DMS153 treated with DMSO at 0.1 percent for 48 hours (cell line): Measurements from ENCODE around the gene TTBK2.
"Not testable (repeated sequence)": the region's sequence is repeated elsewhere in the genome, so short reads cannot be mapped to it uniquely, and the experiment has no call there.

ENCODE experiments used
- DNase-seq: peaks from one replicate; lab custom pipeline; 2025; ENCODE audit not compliant: unreplicated experiment; lab: John Stamatoyannopoulos, UW

Gene TTBK2

DNA sequence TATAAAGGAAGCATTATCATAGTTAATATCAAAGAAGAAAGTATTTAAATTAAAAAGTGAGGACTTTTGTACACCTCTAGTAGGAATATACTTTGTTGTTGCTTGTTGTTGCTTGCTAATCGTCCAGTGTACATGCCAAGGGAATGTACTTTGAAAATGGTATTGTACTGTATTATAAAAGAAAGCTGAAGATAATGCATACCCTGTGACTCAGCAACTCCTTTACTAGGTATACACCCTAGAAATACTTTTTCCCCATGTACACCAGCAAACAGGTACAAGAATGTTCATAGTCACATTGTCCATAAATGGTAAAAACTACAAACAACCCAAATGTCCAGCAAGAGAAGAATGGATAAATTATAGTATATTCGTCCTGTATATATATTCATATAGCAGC, 12.0 kb downstream of the TTBK2 start:
- DNase-seq, result no peak

DNA sequence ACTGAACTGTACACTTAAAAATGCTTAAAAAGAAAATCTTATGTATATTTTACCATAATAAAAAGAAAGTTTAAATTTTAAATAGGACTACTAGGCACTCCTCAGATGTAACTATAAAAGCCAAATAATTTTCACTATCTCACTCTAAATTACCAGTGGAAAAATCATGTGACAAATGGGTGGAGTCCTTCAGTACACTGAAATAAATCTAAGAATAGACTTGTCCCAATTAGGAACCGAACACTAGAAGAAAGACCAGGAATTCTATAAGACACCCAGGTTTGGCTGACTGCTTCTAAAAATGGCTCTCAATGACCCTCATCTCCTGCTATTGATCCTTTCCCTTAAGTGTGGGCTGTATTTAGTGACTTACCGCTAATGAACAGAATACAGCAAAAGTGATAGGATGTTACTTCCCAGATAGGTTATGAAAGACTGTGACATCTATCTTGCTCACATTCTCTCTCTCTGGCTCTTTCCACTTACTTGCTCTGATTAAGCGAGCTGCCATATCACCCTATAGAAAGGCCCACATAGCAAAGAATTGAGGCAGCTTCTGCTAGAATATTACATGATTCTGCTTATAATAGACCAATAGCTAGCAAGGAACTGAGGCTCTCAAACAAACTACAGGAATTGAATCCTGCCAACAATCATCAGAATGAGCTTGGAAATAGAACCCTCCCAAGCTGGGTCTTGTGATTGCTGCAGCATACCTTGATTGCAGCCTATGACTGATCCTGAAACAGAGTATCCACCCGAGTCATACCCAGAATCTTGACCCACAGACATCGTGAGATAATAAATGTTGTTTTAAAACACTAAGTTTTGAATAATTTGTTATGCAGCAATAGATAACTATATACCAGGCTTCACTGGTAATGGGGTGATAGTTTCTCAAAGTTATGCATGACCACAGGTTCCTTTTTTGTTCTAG, 16.9 kb downstream of the TTBK2 start:
- no peak for DNase-seq

DNA sequence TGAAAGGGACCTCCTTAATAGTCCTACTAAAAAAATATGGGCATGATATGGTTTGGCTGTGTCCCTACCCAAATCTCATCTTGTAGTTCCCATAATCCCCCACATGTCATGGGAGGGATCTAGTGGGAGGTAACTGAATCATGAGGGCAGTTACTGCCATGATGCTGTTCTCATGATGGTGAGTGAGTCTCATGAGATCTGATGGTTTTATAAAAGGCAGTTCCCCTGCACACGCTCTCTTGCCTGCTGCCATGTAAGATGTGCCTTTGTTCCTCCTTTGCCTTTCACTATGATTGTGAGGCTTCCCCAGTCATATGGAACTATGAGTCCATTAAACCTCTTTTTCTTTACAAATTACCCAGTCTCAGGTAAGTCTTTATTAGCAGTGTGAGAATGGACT, 26.7 kb downstream of the TTBK2 start:
- not testable (repeated sequence) for DNase-seq

DNA sequence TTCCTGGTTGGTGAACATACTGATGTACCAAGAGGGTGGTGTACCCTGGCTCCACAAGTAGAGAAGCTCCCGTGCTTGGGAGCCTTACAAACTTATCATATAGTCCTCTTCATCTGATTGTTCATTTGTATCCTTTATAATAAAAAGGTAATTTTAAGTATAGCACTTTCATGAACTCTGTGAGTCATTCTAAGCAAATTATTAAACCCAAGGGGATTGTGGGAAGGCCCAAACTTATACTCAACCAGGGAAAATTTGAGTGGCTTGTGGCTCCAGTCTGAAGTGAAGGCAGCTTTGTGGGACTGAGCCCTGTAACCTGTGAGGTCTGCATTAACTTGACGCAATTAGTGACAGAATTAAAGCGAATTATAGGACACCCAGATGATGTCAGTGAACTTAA, 29.0 kb downstream of the TTBK2 start:
- no peak for DNase-seq

DNA sequence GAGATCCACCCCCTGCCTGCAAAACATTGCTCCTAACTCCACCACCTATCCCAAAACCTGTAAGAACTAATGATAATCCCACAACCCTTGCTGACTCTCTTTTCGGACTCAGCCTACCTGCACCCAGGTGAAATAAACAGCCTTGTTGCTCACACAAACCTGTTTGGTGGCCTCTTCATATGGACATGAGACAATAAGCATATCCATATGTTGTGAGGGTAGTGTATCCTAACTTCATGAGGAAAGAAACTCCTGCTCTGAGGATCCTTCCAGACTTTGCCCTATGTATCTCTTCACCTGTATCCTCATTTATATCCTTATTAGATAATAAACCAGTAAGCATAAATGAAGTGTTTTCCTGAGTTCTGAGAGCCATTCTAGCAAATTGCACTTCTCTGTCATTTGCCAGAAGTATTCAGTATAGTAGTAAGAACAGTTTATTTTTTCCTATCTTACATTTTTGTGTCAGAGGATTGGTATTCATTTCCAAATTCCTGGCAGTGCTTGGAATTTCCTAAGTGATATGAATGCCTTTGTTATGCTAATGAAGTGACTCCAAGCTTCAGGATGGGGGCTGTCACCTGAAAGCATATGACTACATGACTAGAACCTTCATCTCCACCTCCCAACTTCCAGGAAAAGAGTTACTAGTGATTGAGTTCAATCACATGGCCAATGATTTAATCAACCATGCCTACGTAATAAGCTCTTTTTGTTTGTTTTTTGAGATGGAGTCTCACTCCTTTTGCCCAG, 30.2 kb downstream of the TTBK2 start:
- no peak for DNase-seq

DNA sequence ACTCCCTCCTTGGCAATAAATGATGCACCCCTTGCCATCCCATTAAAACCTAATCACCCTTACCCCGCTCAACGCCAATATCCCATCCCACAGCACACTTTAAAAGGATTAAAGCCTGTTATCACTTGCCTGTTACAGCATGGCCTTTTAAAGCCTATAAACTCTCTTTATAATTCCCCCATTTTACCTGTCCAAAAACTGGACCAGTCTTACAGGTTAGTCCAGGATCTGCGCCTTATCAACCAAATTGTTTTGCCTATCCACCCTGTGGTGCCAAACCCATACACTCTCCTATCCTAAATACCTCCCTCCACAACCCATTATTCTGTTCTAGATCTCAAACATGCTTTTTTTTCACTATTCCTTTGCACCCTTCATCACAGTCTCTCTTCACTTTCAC, 33.2 kb downstream of the TTBK2 start:
- not testable (repeated sequence) for DNase-seq

DNA sequence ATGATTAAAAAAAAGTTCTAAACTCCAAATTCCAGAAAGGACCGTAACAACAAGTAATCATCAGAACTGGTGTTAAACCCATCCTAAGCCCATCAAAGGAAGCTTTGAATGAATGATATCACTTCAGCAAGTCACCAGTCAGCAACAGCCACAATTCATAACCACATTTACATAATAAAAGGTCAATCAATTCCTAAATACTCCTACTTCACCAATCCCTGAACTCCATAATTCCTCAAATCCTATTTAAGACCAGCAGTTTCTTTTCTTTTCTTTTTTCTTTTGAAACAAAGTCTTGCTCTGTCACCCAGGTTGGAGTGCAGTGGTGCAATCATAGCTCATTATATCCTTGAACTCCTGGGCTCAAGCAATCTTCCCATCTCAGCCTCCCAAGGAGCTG, 40.5 kb downstream of the TTBK2 start:
- no peak for DNase-seq

DNA sequence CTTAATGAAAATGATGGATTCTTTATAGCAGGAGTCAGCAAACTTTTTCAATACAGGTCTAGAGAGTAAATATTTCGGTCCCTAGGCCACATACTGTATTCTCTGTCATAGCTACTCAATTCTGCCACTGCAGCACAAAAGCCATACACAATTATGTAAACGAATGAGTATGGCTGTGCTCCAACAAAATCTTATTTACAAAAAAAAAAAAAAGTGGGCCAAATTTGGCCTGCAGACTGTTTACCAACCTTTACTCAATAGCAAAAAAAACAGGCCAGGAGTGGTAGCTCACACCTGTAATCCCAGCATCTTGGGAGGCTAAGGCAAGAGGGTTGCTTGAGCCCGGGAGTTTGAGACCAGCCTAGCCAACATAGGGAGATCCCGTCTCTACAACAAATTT, 41.1 kb downstream of the TTBK2 start:
- no peak for DNase-seq

DNA sequence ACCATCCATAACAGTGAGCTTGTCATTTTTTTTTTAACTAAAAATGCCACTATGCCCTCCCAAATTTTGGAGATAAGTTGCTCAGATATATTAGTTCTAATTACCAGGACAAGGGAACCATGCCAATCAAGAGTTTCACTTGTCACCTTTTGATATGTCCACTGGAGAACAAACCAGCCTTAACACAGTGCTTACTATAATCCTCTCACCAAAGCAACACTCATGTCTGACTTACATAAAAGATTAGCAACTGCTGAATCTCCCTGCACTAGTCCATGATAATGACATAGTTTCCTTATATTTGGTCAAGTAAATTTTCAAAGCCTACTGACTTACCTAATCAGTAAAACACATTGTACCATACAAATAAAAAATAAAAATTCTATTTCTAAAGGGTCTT, 44.4 kb downstream of the TTBK2 start:
- DNase-seq, result no peak

DNA sequence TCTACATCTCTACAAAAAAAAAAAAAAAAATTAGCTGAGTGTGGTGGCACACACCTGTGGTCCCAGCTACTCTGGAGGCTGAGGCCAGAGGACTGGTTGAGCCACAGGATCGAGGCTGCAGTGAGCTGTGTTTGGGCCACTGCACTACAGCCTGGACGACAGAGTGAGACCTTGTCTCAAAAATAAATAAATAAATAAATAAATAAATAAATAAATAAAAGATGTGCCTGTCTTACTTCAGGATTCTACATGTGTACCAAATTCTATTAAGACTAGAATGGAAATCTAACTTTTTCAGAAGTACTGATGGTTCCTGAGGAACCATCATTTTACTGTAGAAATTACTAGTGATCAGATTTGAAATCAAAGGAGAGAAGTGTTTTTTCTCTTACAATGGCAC, 51.9 kb downstream of the TTBK2 start:
- DNase-seq, result no peak

DNA sequence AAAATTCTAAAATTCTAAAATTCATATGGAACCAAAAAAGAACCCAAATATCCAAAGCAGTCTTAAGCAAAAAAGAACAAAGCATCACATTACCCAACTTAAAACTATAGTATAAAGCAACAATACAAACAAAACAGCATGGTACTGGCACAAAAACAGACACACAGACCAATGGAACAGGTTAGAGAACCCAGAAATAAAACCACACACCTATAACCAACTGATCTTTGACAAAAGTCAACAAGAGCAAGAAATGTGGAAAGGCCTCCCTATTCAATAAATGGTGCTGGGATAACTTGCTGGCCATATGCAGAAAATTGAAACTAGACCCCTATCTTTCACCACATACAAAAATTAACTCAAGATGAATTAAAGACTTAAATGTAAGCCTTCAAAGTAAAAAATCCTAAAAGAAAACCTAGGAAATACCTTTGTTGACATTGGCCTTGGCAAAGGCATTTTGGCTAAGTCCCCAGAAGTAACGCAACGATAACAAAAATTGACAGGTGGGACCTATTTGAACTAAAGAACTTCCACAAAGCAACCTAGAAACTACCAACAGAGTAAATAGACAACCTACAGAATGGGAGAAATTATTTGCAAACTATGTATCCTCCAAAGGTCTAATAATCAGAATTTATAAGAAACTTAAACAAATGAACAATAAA, 56.9 kb downstream of the TTBK2 start:
- DNase-seq, result no peak

DNA sequence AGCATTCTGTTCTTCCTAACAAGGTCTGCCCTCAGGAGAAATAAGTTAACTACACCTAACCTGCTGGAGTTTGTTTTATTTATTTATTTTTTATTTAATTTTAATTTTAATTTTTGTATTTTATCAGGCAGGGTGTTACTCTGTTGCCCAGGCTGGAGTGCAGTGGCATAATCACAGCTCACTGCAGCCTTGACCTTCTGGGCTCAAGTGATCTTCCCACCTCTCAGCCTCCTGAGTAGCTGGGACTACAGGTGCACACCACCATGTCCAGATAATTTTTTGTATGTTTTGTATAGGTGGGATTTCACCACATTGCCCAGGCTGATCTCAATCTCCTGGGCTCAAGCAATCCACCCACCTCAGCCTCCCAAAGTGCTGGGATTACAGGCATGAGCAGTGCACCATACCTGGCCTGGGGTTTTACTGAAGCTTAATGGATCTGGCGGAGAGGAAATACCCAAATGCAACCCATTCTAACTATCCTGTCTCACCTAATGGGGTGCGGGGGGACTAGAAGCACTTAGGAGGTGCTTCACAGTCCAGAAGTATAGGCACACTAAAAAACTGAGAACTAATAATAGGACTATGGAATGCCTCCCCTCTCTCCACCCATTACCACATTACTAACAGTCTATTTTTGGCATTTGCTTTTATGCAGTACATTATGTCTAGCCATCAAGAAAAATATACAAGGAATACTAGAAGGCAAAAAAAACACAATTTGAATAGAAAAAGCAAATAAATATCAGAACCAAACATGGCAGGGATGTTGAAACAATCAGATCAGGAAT, 61.4 kb downstream of the TTBK2 start:
- no peak for DNase-seq

DNA sequence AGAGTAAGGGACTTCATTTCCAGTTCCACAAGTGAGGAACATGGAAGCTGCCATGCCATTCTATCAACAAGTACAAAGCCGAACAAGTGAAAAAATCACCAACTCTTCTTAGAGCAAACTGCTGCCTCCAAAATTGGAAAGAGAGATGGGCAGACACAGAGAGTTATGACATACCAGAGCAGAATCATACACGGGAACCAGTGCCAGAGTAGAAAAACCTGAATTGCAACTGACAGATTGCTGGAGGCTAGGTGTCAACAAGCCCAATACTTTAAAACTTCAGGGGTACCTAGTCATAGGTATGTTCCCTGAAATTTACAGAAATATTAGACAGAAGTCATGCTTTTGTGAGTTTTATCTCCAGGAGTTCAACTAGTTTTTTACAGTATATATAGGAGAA, 62.0 kb downstream of the TTBK2 start:
- DNase-seq, result no peak

DNA sequence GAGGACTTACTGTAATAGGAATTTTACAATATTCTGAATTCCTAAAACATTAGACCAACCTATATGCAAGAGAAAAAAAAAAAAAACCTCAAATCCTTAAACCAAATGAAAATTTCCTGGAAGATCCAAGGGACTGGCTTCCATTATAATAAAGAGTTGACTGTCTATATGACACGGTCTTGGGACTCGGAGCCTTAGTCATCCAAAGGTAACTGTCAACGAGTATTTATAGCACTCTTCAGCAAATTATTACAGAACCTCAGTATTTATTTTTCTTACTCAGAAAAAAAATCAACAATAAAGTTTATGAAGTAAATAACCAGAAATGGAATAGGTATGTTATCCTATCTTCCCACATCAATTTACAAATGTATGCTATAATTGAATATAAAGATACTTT, 66.0 kb downstream of the TTBK2 start:
- DNase-seq, result no peak

DNA sequence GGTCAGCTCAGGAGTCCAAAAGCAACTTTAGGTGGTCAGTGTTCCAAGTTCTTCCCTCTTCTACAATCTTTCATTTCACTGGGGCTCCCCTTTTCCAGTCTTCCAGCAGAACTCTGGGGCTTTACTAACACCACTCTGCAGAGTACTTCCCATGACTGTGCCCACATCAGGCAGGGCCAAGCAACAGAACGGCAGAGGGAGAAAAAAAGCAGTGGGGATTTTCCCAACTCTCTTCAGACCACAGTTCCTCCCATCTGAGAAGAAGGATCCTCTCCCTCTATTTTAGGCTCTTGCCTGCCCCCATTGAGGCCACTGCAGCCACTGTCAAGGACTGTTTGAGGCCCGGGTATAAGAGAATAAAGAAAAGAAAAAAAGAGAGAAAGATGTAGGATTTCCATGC, 70.7 kb downstream of the TTBK2 start:
- no peak for DNase-seq

DNA sequence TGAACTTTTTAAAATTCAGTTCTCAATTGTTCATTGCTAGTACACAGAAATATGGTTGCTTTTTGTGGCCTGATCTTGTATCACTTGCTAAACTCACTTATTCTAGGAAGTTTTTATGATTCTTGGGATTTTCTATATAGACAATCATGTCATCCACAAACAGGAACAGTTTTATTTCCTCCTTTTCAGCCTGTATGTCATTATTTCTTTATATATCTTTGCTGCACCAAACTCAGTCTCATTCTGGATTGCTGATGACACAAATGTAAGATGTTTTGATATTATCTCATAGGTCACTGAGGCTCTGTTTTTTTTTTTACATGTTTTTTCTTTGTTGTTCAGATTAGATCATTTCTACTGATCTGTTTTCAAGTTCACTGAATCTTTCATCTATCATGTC, 71.7 kb downstream of the TTBK2 start:
- no peak for DNase-seq

DNA sequence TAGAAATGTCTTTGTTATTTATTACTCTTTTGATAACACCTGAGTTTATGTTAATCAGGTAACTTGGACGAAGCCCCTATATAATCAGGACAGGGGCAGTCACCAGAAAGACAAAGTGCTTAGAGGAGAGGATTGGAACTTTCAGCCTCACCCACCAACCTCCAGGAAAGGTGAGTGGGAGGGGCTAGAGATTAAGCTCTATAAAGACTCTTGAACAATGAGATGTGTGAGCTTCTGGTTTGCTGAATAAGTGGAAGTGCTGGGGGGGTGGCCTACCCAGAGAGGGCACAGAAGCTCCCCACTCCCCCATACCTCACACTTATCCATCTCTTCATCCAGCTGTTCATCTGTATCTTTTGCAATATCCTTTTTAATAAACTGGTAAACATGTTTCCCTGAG, 73.9 kb downstream of the TTBK2 start:
- no peak for DNase-seq

DNA sequence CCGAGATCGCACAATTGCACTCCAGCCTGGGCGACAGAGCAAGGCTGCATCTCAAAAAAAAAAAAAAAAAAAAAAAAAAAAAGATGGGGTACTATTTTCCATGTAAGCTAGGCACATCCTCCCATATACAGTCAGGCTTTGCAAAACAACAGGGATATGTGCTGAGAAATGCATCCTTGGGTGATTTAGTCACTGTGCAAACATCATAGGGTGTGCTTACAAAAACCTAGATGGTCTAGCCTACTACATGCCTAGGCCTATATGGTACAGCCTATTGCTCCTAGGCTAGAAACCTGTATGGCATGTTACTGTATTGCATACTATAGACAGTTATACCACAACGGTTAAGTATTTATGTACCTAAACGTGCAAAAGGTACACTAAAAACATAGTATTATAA, 75.0 kb downstream of the TTBK2 start:
- DNase-seq, result no peak

DNA sequence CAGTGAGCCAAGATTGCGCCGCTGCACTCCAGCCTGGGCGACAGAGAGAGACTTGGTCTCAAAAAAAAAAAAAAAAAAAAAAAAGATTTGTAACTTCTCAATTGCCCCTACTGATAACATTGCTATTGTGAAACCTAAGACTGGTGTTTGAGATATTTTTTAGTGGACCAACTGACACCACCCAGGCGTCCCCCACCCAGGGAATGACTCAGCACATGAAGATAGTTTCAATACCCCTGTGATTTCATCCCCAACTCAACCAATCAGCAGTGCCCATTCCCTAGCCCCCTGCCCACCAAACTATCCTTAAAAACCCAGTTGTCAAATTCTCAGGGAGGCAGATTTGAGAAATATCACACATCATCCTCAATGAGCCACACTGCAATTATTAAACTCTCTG, 76.9 kb downstream of the TTBK2 start:
- no peak for DNase-seq

DNA sequence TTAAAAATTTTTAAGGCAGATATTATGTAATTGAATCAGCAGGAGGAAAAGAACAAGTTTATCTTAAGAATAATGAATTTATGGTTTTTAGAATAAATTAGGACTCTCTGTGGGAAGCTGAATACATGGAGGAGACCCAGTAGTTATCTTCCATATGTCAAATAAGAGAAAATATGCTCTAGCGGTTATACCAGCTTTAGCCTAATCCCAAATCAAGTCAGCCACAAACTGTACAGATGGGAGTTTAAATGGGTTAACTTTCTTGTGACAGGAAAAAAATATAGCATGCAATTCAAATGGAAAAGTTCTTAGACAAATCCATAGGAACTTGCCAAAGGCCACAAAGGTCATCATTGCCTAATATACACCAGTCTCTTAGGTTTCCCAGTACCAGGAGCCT, 84.3 kb downstream of the TTBK2 start:
- DNase-seq, result no peak

DNA sequence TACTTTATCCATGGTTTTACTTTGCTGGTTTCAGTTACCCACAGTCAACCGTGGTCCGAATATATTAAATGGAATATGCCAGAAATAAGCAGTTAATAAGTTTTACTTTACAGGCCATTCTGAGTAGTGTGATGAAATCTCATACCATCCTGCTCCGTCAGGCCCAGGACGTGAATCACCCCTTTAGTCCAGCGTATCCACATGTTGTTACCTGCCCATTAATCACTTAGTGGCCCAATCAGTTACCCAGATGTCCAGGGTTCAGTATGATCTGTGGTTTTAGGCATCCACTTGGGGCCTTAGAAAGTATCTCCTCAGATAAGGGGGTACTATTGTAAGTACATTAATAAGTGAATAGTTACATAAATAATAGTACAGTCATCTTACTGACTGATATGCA, 88.0 kb downstream of the TTBK2 start:
- DNase-seq, result no peak
